Fibroblast of lung (primary cell): Measurements from ENCODE around the gene DKC1.

Source experiments
- EZH2 ChIP-seq: IDR thresholded peaks from 2 replicates; pipeline ENCODE4 v1.5.1; 2012; ENCODE audit warnings: low read length, control low read depth, mild to moderate bottlenecking; ENCODE audit errors: missing control alignments
- TF ChIP-seq, protein P1 (sequence below), 2 donors: IDR thresholded peaks in 1 of 2; conservative IDR thresholded peaks in 1 of 2; 1 replicate in 1 of 2; 2 replicates in 1 of 2; pipeline ENCODE4 v1.5.1; 2011 to 2012; ENCODE audit warnings: low read length in 2 of 2, control low read depth in 1 of 2, inconsistent platforms in 1 of 2, low read depth in 1 of 2, mild to moderate bottlenecking in 1 of 2

DNA sequence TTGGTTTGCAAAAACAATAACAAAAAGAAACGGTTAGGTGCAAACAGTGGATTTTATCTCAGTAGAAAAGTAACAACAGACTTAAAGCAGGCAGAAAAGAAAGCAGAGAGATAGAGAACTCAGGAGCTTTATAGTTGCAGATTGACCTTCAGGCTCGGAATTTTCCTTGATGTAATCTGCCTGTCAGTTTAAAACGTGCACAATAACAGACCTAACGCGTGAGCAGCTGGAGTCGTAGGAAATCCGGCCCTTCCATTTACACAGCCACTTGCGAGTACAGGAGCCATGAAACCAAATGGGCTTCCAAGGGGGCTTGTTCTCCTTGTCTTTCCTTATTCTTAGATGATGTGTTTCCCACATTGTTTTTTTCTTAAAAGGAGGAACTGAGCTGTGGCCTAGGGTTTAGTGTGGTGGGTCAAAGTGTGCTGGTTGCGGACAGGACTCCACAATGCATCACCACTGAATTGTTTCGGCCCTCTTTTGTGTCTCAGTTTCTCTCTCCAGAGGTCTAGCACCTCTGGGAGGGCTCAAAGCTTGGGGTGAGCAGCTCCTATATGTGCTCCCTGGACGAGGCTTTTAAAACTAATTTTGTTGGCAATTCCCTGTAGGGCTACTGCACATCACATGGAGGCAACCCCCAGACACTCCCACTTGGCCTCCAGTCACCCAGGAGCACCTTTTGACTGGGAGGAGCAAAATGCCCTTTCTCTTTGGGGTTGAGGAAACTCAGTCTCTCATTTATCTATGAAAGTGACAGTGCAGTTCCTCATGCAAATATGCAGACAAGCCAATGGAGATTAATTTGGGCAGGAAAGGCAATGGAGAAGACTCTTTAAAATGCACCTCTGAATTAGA lies 56.5 kb downstream of the DKC1 start:
- TF ChIP-seq, protein P1, sequence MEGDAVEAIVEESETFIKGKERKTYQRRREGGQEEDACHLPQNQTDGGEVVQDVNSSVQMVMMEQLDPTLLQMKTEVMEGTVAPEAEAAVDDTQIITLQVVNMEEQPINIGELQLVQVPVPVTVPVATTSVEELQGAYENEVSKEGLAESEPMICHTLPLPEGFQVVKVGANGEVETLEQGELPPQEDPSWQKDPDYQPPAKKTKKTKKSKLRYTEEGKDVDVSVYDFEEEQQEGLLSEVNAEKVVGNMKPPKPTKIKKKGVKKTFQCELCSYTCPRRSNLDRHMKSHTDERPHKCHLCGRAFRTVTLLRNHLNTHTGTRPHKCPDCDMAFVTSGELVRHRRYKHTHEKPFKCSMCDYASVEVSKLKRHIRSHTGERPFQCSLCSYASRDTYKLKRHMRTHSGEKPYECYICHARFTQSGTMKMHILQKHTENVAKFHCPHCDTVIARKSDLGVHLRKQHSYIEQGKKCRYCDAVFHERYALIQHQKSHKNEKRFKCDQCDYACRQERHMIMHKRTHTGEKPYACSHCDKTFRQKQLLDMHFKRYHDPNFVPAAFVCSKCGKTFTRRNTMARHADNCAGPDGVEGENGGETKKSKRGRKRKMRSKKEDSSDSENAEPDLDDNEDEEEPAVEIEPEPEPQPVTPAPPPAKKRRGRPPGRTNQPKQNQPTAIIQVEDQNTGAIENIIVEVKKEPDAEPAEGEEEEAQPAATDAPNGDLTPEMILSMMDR (conservative IDR thresholded peaks at IDR 0.05 in 1 of 2, IDR thresholded peaks at IDR 0.05 in 1 of 2; ENCODE audit: low read depth in 1 of 2, low read length in 2 of 2) = no peak
- TF ChIP-seq EZH2 = no peak
